HG02970 (cell line): ENCODE data around the gene NTRK2.

Source experiments
- ATAC-seq: cut with Tn5 transposase; IDR thresholded peaks from one replicate; pipeline ENCODE4 v1.9.1; 2021; ENCODE audit warnings: mild to moderate bottlenecking, moderate library complexity, moderate number of reproducible peaks; ENCODE audit not compliant: unreplicated experiment, low FRiP score

The NTRK2 gene

DNA sequence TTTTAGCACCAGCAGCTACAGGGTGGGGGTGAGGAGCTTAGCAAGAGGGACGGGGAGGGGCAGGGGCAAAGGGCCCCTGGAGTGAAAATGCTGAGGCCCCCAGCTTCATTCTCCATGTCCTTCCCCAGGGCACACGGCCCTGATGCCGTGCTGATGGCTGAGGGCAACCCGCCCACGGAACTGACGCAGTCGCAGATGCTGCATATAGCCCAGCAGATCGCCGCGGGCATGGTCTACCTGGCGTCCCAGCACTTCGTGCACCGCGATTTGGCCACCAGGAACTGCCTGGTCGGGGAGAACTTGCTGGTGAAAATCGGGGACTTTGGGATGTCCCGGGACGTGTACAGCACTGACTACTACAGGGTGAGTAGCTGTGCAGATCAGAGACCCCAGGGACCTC is 285.6 kb downstream of the NTRK2 start:
- no peak for ATAC-seq

GRCh38 chr9:84955971-84956370 is 286.4 kb downstream of the NTRK2 start:
- no peak for ATAC-seq

GRCh38 chr9:84959339-84959738 is 289.8 kb downstream of the NTRK2 start:
- ATAC-seq, result no peak

GRCh38 chr9:84966876-84967830 is 297.6 kb downstream of the NTRK2 start:
- no peak for ATAC-seq

GRCh38 chr9:84969084-84969483 is 299.6 kb downstream of the NTRK2 start:
- no peak for ATAC-seq

GRCh38 chr9:84969736-84970135 is 300.2 kb downstream of the NTRK2 start:
- ATAC-seq, result no peak

GRCh38 chr9:84970432-84970831 is 300.9 kb downstream of the NTRK2 start:
- no peak for ATAC-seq

GRCh38 chr9:84971571-84971970 is 302.0 kb downstream of the NTRK2 start:
- ATAC-seq, result no peak

DNA sequence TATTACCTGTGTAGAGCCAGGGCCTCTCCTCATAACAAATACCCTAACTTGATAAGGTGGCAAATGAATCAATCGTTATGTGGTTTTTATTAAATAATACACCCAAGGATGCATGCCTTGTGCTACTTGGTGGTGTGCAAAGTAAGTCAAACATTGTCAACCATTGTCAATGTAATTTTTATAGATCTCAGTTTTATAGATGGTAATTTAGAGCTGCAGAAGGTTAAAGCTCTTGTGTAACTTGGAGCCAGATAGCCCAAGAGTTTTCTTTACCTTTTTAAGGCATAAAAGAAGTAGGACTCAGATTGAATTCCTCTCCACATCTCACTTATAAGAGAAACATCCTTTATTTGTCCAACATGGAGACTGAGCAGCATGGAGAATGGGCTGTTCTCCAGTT is 304.7 kb downstream of the NTRK2 start:
- no peak for ATAC-seq

GRCh38 chr9:84974855-84975254 is 305.3 kb downstream of the NTRK2 start:
- no peak for ATAC-seq

- no peak for ATAC-seq
Observed at GRCh38 chr9:84975926-84976325, 306.4 kb downstream of the NTRK2 start.

- no peak for ATAC-seq
Observed at GRCh38 chr9:84978661-84979060, 309.1 kb downstream of the NTRK2 start.

DNA sequence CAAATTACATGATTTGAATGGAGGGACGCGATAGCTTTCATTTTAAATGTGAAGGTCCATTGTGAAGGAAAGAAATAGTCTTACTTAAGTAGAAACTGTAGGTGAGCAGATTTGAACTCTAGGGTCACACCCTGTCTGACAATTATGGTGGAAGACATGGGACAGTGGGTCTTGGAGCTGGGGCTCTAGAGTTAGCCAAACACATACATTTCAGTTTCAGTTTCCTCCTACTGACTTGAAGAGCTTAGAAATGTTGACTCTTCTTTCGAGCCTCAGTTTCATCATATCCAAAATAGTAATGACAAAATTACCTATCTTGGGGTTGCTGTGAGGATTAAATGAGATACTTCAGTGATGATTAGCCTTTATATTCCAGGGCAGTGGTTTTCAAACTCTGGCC is 314.2 kb downstream of the NTRK2 start:
- no peak for ATAC-seq

DNA sequence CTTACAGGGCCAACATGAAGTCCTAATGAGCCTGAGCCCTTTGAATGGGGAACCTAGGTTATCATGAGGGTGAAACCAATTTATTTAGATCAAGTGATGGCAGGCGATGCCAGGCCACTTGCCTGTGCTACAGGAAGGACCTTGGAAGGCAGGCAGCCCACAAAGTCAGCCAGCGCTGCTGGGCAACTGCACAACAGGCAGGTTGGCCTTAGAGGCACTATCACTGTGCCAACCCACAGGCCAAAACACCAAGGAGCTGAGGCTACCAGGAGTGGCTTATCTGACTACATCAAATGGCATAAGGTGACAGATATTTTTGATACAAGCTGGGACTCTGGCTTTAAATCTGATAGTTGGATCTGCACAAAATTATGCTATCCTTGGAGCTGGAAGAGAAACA is 319.1 kb downstream of the NTRK2 start:
- no peak for ATAC-seq

GRCh38 chr9:84990416-84990815 is 320.9 kb downstream of the NTRK2 start:
- ATAC-seq, result no peak

- ATAC-seq, result no peak
Observed at GRCh38 chr9:84990850-84991513, 321.5 kb downstream of the NTRK2 start.

- no peak for ATAC-seq
Observed at GRCh38 chr9:84991514-84991870, 322.0 kb downstream of the NTRK2 start.

- no peak for ATAC-seq
Observed at GRCh38 chr9:84992381-84992780, 322.9 kb downstream of the NTRK2 start.

GRCh38 chr9:84993105-84993504 is 323.6 kb downstream of the NTRK2 start:
- ATAC-seq, result no peak

DNA sequence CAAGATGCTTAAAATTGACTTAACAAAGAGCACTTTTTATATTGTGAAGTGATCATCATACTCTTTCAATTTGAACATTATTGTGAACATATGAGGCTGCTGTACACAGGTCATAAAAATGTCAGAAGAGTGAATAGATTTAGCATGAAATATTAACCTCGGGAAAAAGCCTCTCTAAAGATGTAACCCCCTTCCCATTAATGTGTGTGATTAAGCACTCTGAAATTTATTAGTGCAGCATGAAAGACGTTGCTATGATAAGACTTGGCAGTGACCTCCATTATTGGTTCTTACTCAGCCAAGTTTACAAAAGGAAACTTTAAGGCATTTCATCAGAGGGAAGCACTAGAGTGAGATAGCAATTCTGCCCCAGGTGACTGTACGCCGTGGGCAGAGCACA is 326.5 kb downstream of the NTRK2 start:
- ATAC-seq, result no peak

DNA sequence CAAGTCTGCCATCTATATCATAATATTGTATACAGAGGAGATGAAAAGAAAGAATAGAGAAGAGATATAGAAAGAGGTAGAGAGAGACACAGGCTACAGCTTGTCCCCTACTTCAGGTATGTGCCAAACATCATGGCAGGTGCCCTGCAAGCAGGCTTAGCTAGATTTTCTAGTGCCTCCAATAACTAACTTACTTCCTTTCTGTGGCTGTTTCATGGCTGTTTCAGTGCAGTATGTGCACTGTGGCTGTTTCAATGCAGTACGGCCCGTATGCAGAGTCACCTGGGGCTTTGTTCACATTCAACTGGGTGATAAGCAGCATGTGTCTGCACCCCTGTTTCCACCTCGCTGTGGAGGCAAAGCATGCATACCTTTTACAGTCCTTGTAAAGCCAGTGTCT is 327.2 kb downstream of the NTRK2 start:
- no peak for ATAC-seq

DNA sequence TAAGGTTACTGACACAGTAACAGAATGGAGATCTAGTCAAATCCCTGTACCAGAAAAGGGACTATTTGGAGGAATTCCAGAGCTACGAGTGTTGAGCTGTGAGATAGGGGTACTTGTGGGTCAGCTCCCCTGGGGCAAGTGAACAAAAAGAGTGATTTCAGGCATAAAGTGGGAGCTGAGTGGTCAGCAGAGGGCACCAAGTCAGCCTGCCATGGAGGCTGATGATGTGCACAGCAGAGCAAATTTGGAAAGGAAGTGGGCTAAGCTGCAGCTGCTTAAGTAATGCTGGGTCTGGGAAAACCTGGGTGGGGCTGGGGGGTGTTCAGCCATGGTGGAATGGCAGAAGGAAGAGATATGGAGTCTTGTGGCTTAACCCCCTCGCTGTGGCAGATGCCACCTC is 327.9 kb downstream of the NTRK2 start:
- no peak for ATAC-seq
